Trophoblast cell (in vitro differentiated cells and primary cell): Measurements from ENCODE around the gene STKLD1.

Experiments used
- DNase-seq, 2 donors: peaks; one replicate each; pipeline ENCODE4 v3.0.0-alpha.2; 2016
- H2AFZ ChIP-seq: 2 replicates; pipeline ENCODE4 v1.6.1; 2013; ENCODE audit warnings: low read length, moderate library complexity, mild to moderate bottlenecking; ENCODE audit not compliant: insufficient read depth, poor library complexity
- H2AK5ac ChIP-seq: 2 replicates; pipeline ENCODE4 v1.6.1; 2013; ENCODE audit warnings: mild to moderate bottlenecking, low read length
- H2BK120ac ChIP-seq: 2 replicates; pipeline ENCODE4 v1.6.1; 2013; ENCODE audit warnings: low read length, mild to moderate bottlenecking, moderate library complexity; ENCODE audit not compliant: insufficient read depth, poor library complexity
- H2BK12ac ChIP-seq: 2 replicates; pipeline ENCODE4 v1.6.1; 2013; ENCODE audit warnings: mild to moderate bottlenecking, low read length, moderate library complexity
- H2BK5ac ChIP-seq: 2 replicates; pipeline ENCODE4 v1.6.1; 2013; ENCODE audit warnings: low read length, low read depth, moderate library complexity, mild to moderate bottlenecking; ENCODE audit not compliant: poor library complexity
- H3K14ac ChIP-seq: 2 replicates; pipeline ENCODE4 v1.6.1; 2013; ENCODE audit warnings: mild to moderate bottlenecking, low read length
- H3K18ac ChIP-seq: 2 replicates; pipeline ENCODE4 v1.6.1; 2013; ENCODE audit warnings: mild to moderate bottlenecking, low read length
- H3K23ac ChIP-seq: 2 replicates; pipeline ENCODE4 v1.6.1; 2013; ENCODE audit warnings: low read length
- H3K27ac ChIP-seq: 2 replicates; pipeline ENCODE4 v1.5.1; 2013; ENCODE audit warnings: low read depth, mild to moderate bottlenecking, inconsistent platforms, low read length, moderate library complexity
- H3K27me3 ChIP-seq: 2 replicates; pipeline ENCODE4 v1.6.1; 2013; ENCODE audit warnings: inconsistent platforms, mild to moderate bottlenecking, low read length, moderate library complexity; ENCODE audit not compliant: insufficient read depth
- H3K36me3 ChIP-seq, 2 experiments: 1 replicate in 1 of 2; 2 replicates in 1 of 2; pipeline ENCODE4 v1.6.1; 2013; ENCODE audit warnings: low read length in 2 of 2, mild to moderate bottlenecking in 2 of 2, moderate library complexity in 1 of 2; ENCODE audit not compliant: insufficient read depth in 2 of 2, control insufficient read depth in 1 of 2
- H3K4ac ChIP-seq: 2 replicates; pipeline ENCODE4 v1.6.1; 2013; ENCODE audit warnings: low read depth, mild to moderate bottlenecking, low read length, moderate library complexity
- H3K4me1 ChIP-seq, 2 experiments: 1 replicate in 1 of 2; 2 replicates in 1 of 2; pipeline ENCODE4 v1.6.1; 2013; ENCODE audit warnings: low read length in 2 of 2, mild to moderate bottlenecking in 2 of 2, moderate library complexity in 1 of 2; ENCODE audit not compliant: insufficient read depth in 2 of 2, control insufficient read depth in 1 of 2
- H3K4me2 ChIP-seq: 2 replicates; pipeline ENCODE4 v1.6.1; 2013; ENCODE audit warnings: inconsistent platforms, mild to moderate bottlenecking, low read length, moderate library complexity
- H3K4me3 ChIP-seq: 2 replicates; pipeline ENCODE4 v1.5.1; 2013; ENCODE audit warnings: mild to moderate bottlenecking, low read depth, low read length, inconsistent platforms
- H3K79me1 ChIP-seq: one replicate; pipeline ENCODE4 v1.6.1; 2013; ENCODE audit warnings: low read length
- H3K79me2 ChIP-seq: 2 replicates; pipeline ENCODE4 v1.6.1; 2013; ENCODE audit warnings: low read length, mild to moderate bottlenecking; ENCODE audit not compliant: control insufficient read depth, insufficient read depth, poor library complexity
- H3K9ac ChIP-seq: 2 replicates; pipeline ENCODE4 v1.6.1; 2013; ENCODE audit warnings: mild to moderate bottlenecking, low read length
- H3K9me3 ChIP-seq: 2 replicates; pipeline ENCODE4 v1.6.1; 2013; ENCODE audit warnings: low read depth, mild to moderate bottlenecking, control low read depth, inconsistent platforms, low read length; ENCODE audit not compliant: insufficient read depth
- H4K12ac ChIP-seq: 2 replicates; pipeline ENCODE4 v1.6.1; 2013; ENCODE audit warnings: low read depth, mild to moderate bottlenecking, low read length, moderate library complexity
- H4K8ac ChIP-seq: 2 replicates; pipeline ENCODE4 v1.6.1; 2013; ENCODE audit warnings: low read depth, mild to moderate bottlenecking, low read length, moderate library complexity
- H4K91ac ChIP-seq: one replicate; pipeline ENCODE4 v1.6.1; 2013; ENCODE audit warnings: low read depth, mild to moderate bottlenecking, low read length, moderate library complexity
- WGBS: extraction: QIAGEN DNeasy Blood & Tissue Kit; methylation state at CpG from one replicate; pipeline ENCODE4 v1.1.7; 2013; ENCODE audit warnings: missing lambda C conversion rate; ENCODE audit not compliant: insufficient read length, insufficient coverage; ENCODE audit errors: extremely low coverage; 5-methylcytosine and 5-hydroxymethylcytosine counted together

STKLD1 gene

GRCh38 chr9:133367778-133368177 is 8.4 kb upstream of the STKLD1 start:
- Histone ChIP-seq H2AK5ac (no peak overlapping the region), H3K79me1 (no peaks in the 10 kb centered on the region), H3K4ac (peak overlapping the region; percentile 53), H3K79me2 (peaks cover 22% of the 10 kb centered on the region), H2AFZ (no peak overlapping the region), H3K4me3 (no peak overlapping the region), H4K12ac (no peak overlapping the region), H2BK120ac (no peak overlapping the region), H4K91ac (no peak overlapping the region), H3K9ac (no peak overlapping the region), H3K27me3 (no peaks in the 10 kb centered on the region), H4K8ac (no peak overlapping the region), H3K4me1 (peaks cover 6 to 7% of the 10 kb centered on the region in 2 experiments), H3K18ac (no peak overlapping the region), H3K27ac (no peak overlapping the region), H3K4me2 (no peak overlapping the region), H3K14ac (no peak overlapping the region), H2BK5ac (no peak overlapping the region), H3K23ac (no peak overlapping the region), H3K9me3 (peaks cover 1% of the 10 kb centered on the region), H3K36me3 (peaks cover 76 to 89% of the 10 kb centered on the region in 2 experiments), H2BK12ac (no peak overlapping the region)
- WGBS, result no CpG with 5 or more reads among the region's 10 CpGs
- no peak for DNase-seq

GRCh38 chr9:133368249-133368881 is 7.8 kb upstream of the STKLD1 start:
- H2AFZ ChIP-seq, result no peak overlapping the region

GRCh38 chr9:133369422-133369821 is 6.7 kb upstream of the STKLD1 start:
- H3K4me3 ChIP-seq, result no peak overlapping the region

More at GRCh38 chr9:133368249-133368881, 7.8 kb upstream of the STKLD1 start:
- H3K4me3 ChIP-seq, result no peak overlapping the region
- no peak overlapping the region for H4K12ac ChIP-seq
- no peak overlapping the region for H3K18ac ChIP-seq
- no peaks in the 10 kb centered on the region for H3K27me3 ChIP-seq
- H4K91ac ChIP-seq, result no peak overlapping the region
- WGBS, result no CpG with 5 or more reads among the region's 18 CpGs
- no peak overlapping the region for H3K27ac ChIP-seq
- H2BK12ac ChIP-seq, result no peak overlapping the region
- peaks cover 1% of the 10 kb centered on the region for H3K9me3 ChIP-seq
- no peak overlapping the region for H2BK120ac ChIP-seq
- no peak overlapping the region for H3K9ac ChIP-seq
- H3K36me3 ChIP-seq, result peaks cover 77 to 89% of the 10 kb centered on the region in 2 experiments
- H3K14ac ChIP-seq, result no peak overlapping the region
- H2AK5ac ChIP-seq, result no peak overlapping the region
- no peak overlapping the region for H3K23ac ChIP-seq
- H3K4me1 ChIP-seq, result peaks cover 6 to 7% of the 10 kb centered on the region in 2 experiments
- H3K79me2 ChIP-seq, result peaks cover 26% of the 10 kb centered on the region
- no peak overlapping the region for H2BK5ac ChIP-seq
- H3K79me1 ChIP-seq, result no peaks in the 10 kb centered on the region
- H3K4me2 ChIP-seq, result no peak overlapping the region
- no peak overlapping the region for H4K8ac ChIP-seq
- no peak for DNase-seq
- H3K4ac ChIP-seq, result peak overlapping the region; percentile 53

GRCh38 chr9:133369933-133370332 is 6.2 kb upstream of the STKLD1 start:
- H4K12ac ChIP-seq, result no peak overlapping the region
- no peak overlapping the region for H2AK5ac ChIP-seq
- no peak overlapping the region for H4K8ac ChIP-seq
- no peak overlapping the region for H3K18ac ChIP-seq
- H2BK12ac ChIP-seq, result no peak overlapping the region
- no peaks in the 10 kb centered on the region for H3K9me3 ChIP-seq
- no peak overlapping the region for H3K14ac ChIP-seq
- no CpG with 5 or more reads among the region's 7 CpGs for WGBS
- H3K4me1 ChIP-seq, result peaks cover 4% of the 10 kb centered on the region in 2 experiments
- H3K27ac ChIP-seq, result no peak overlapping the region
- H3K4me2 ChIP-seq, result no peak overlapping the region
- peaks cover 67 to 78% of the 10 kb centered on the region in 2 experiments for H3K36me3 ChIP-seq
- no peak overlapping the region for H3K4me3 ChIP-seq
- no peak overlapping the region for H3K9ac ChIP-seq
- peaks cover 28% of the 10 kb centered on the region for H3K79me2 ChIP-seq
- H3K23ac ChIP-seq, result no peak overlapping the region
- peaks cover 3% of the 10 kb centered on the region for H3K79me1 ChIP-seq
- no peak overlapping the region for H4K91ac ChIP-seq
- H3K4ac ChIP-seq, result peak overlapping the region; percentile 80
- H3K27me3 ChIP-seq, result no peaks in the 10 kb centered on the region
- no peak for DNase-seq
- H2AFZ ChIP-seq, result no peak overlapping the region
- no peak overlapping the region for H2BK120ac ChIP-seq
- no peak overlapping the region for H2BK5ac ChIP-seq

More at GRCh38 chr9:133369422-133369821, 6.7 kb upstream of the STKLD1 start:
- Histone ChIP-seq H3K9me3 (peaks cover 1% of the 10 kb centered on the region), H3K36me3 (peaks cover 71 to 82% of the 10 kb centered on the region in 2 experiments), H4K91ac (no peak overlapping the region), H3K18ac (no peak overlapping the region), H3K27ac (no peak overlapping the region), H2AK5ac (no peak overlapping the region), H3K79me2 (peaks cover 26% of the 10 kb centered on the region), H3K14ac (no peak overlapping the region), H3K4ac (peak overlapping the region; percentile 68), H2BK12ac (no peak overlapping the region), H3K79me1 (no peaks in the 10 kb centered on the region), H3K9ac (no peak overlapping the region), H3K4me2 (no peak overlapping the region), H4K8ac (no peak overlapping the region), H2AFZ (no peak overlapping the region), H4K12ac (no peak overlapping the region), H2BK120ac (no peak overlapping the region), H3K23ac (no peak overlapping the region), H3K4me1 (peaks cover 6 to 7% of the 10 kb centered on the region in 2 experiments), H3K27me3 (no peaks in the 10 kb centered on the region), H2BK5ac (no peak overlapping the region)
- no CpG with 5 or more reads among the region's 6 CpGs for WGBS
- DNase-seq, result peak in 1 of 2 donors; percentile 1
